H9 (cell line): ENCODE results near the gene SHPK. TPM values are rescaled to one million over a fixed set of nuclear protein-coding genes. Genes with fewer than 3 reads are reported as not detected.
A peak's percentile ranks its signal among the peaks of the same experiment; 100 is the strongest.

Source experiments
- DNase-seq: peaks from one replicate; pipeline ENCODE4 v3.0.0-alpha.2; 2017
- H2AFZ ChIP-seq: one replicate; pipeline ENCODE4 v1.6.1; 2013; ENCODE audit warnings: mild to moderate bottlenecking, low read length, control low read depth, moderate library complexity
- H2AK5ac ChIP-seq: 2 replicates; pipeline ENCODE4 v1.6.1; 2013; ENCODE audit warnings: low read length, control low read depth, mixed read lengths; ENCODE audit not compliant: insufficient read length
- H2BK120ac ChIP-seq: one replicate; pipeline ENCODE4 v1.6.1; 2013; ENCODE audit warnings: low read depth, mild to moderate bottlenecking, low read length, control low read depth, inconsistent platforms; ENCODE audit not compliant: poor library complexity, severe bottlenecking
- H2BK12ac ChIP-seq: 2 replicates; pipeline ENCODE4 v1.6.1; 2013; ENCODE audit warnings: low read length, control low read depth, mixed read lengths, low read depth; ENCODE audit not compliant: insufficient read length
- H2BK15ac ChIP-seq: 2 replicates; pipeline ENCODE4 v1.6.1; 2013; ENCODE audit warnings: low read depth, low read length, control low read depth
- H2BK20ac ChIP-seq: one replicate; pipeline ENCODE4 v1.6.1; 2013; ENCODE audit warnings: low read depth, mild to moderate bottlenecking, low read length, control low read depth, inconsistent platforms; ENCODE audit not compliant: poor library complexity, severe bottlenecking
- H2BK5ac ChIP-seq: 2 replicates; pipeline ENCODE4 v1.6.1; 2013; ENCODE audit warnings: low read length, control low read depth, mixed read lengths; ENCODE audit not compliant: insufficient read length
- H3K14ac ChIP-seq: 2 replicates; pipeline ENCODE4 v1.6.1; 2013; ENCODE audit warnings: low read length, control low read depth; ENCODE audit not compliant: insufficient read depth
- H3K18ac ChIP-seq: 2 replicates; pipeline ENCODE4 v1.6.1; 2013; ENCODE audit warnings: low read depth, mild to moderate bottlenecking, mixed read lengths, low read length, control low read depth; ENCODE audit not compliant: insufficient read length
- H3K23ac ChIP-seq: 2 replicates; pipeline ENCODE4 v1.6.1; 2013; ENCODE audit warnings: low read length, control low read depth, mixed read lengths, low read depth; ENCODE audit not compliant: insufficient read length
- H3K23me2 ChIP-seq: 2 replicates; pipeline ENCODE4 v1.6.1; 2013; ENCODE audit warnings: low read depth, mild to moderate bottlenecking, mixed read lengths, low read length, control low read depth; ENCODE audit not compliant: insufficient read length, poor library complexity, severe bottlenecking
- H3K27ac ChIP-seq: 2 replicates; pipeline ENCODE4 v1.5.1; 2013; ENCODE audit warnings: low read length, control low read depth, mixed read lengths, low read depth; ENCODE audit not compliant: insufficient read length
- H3K27me3 ChIP-seq: 2 replicates; pipeline ENCODE4 v1.6.1; 2013; ENCODE audit warnings: low read length, control low read depth, inconsistent platforms; ENCODE audit not compliant: insufficient read depth
- H3K4ac ChIP-seq: 2 replicates; pipeline ENCODE4 v1.6.1; 2013; ENCODE audit warnings: low read depth, mild to moderate bottlenecking, control low read depth, inconsistent platforms, low read length, moderate library complexity
- H3K4me1 ChIP-seq: 2 replicates; pipeline ENCODE4 v1.6.1; 2013; ENCODE audit warnings: low read length, control low read depth, inconsistent platforms; ENCODE audit not compliant: insufficient read depth
- H3K4me2 ChIP-seq: 2 replicates; pipeline ENCODE4 v1.6.1; 2013; ENCODE audit warnings: low read length, control low read depth, mixed read lengths; ENCODE audit not compliant: insufficient read length, insufficient read depth
- H3K56ac ChIP-seq: 2 replicates; pipeline ENCODE4 v1.6.1; 2013; ENCODE audit warnings: low read depth, mild to moderate bottlenecking, mixed read lengths, low read length, control low read depth; ENCODE audit not compliant: insufficient read length
- H3K79me1 ChIP-seq: 2 replicates; pipeline ENCODE4 v1.6.1; 2013; ENCODE audit warnings: low read depth, mild to moderate bottlenecking, moderate library complexity, low read length, control low read depth, inconsistent platforms; ENCODE audit not compliant: insufficient read depth, poor library complexity, severe bottlenecking
- H3K79me2 ChIP-seq: 2 replicates; pipeline ENCODE4 v1.6.1; 2013; ENCODE audit warnings: low read length, control low read depth, inconsistent platforms; ENCODE audit not compliant: insufficient read depth
- H3K9ac ChIP-seq: 2 replicates; pipeline ENCODE4 v1.6.1; 2013; ENCODE audit warnings: low read length, control low read depth, mixed read lengths; ENCODE audit not compliant: insufficient read length; ENCODE audit errors: extremely low read depth
- H3K9me3 ChIP-seq: one replicate; pipeline ENCODE4 v1.6.1; 2013; ENCODE audit warnings: low read depth, low read length, inconsistent platforms; ENCODE audit not compliant: control insufficient read depth
- H3T11ph ChIP-seq: one replicate; pipeline ENCODE4 v1.6.1; 2013; ENCODE audit warnings: mild to moderate bottlenecking, low read length, control low read depth, inconsistent platforms
- H4K20me1 ChIP-seq: one replicate; pipeline ENCODE4 v1.6.1; 2013; ENCODE audit not compliant: control insufficient read depth, insufficient read length, insufficient read depth
- H4K5ac ChIP-seq: 2 replicates; pipeline ENCODE4 v1.6.1; 2013; ENCODE audit warnings: low read depth, mild to moderate bottlenecking, mixed read lengths, low read length, control low read depth; ENCODE audit not compliant: insufficient read length
- H4K8ac ChIP-seq: replicated peaks from 2 replicates; pipeline ENCODE4 v1.6.1; 2013; ENCODE audit warnings: low read length, control low read depth, mixed read lengths, low read depth; ENCODE audit not compliant: insufficient read length
- H4K91ac ChIP-seq: 2 replicates; pipeline ENCODE4 v1.6.1; 2013; ENCODE audit warnings: low read depth, mild to moderate bottlenecking, moderate library complexity, mixed read lengths, low read length, control low read depth; ENCODE audit not compliant: insufficient read length
- H3K27ac Mint-ChIP-seq, 3 experiments: 2 replicates in 2 of 3; 3 replicates in 1 of 3; pipeline ENCODE4 v1.8.0; 2020 to 2021; ENCODE audit warnings: mixed read lengths in 3 of 3, mild to moderate bottlenecking in 1 of 3, moderate library complexity in 1 of 3
- H3K27me3 Mint-ChIP-seq: 2 replicates; pipeline ENCODE4 v1.8.0; 2021; ENCODE audit warnings: low read depth, mild to moderate bottlenecking, moderate library complexity, mixed read lengths
- H3K36me3 Mint-ChIP-seq, 3 experiments: 2 replicates in 2 of 3; 3 replicates in 1 of 3; pipeline ENCODE4 v1.8.0; 2020 to 2021; ENCODE audit warnings: low read depth in 3 of 3, mixed read lengths in 3 of 3; ENCODE audit not compliant: insufficient read depth in 1 of 3
- H3K4me1 Mint-ChIP-seq, 2 experiments: 2 replicates each; pipeline ENCODE4 v1.8.0; 2020; ENCODE audit warnings: mixed read lengths in 2 of 2
- H3K4me3 Mint-ChIP-seq, 2 experiments: 2 replicates in 1 of 2; 3 replicates in 1 of 2; pipeline ENCODE4 v1.8.0; 2020 to 2021; ENCODE audit warnings: mild to moderate bottlenecking in 2 of 2, mixed read lengths in 2 of 2, moderate library complexity in 1 of 2
- H3K9me3 Mint-ChIP-seq, 2 experiments: 2 replicates in 1 of 2; 3 replicates in 1 of 2; pipeline ENCODE4 v1.8.0; 2020; ENCODE audit warnings: mild to moderate bottlenecking in 2 of 2, mixed read lengths in 2 of 2, moderate library complexity in 1 of 2
- WGBS: extraction: QIAGEN DNeasy Blood & Tissue Kit; methylation state at CpG from one replicate; pipeline ENCODE4 v1.1.7; 2013; ENCODE audit warnings: missing lambda C conversion rate, low lambda C conversion rate, mixed read lengths; ENCODE audit not compliant: insufficient read length; ENCODE audit errors: extremely low coverage; 5-methylcytosine and 5-hydroxymethylcytosine counted together
- total RNA-seq: library from RNA; stranded (reverse); gene quantifications from 2 replicates; pipeline ENCODE4 v1.2.1, GENCODE V29; 2021
- TF ChIP-seq, protein P1 (sequence below): fragments of 200-600 bp; sonication (generic); conservative IDR thresholded peaks from 3 replicates; pipeline ENCODE4 v1.8.0; 2021; ENCODE audit warnings: antibody characterized with exemption, mild to moderate bottlenecking

SHPK gene
- total RNA-seq, 1 experiment from 2014 or later = 27.0 TPM

DNA sequence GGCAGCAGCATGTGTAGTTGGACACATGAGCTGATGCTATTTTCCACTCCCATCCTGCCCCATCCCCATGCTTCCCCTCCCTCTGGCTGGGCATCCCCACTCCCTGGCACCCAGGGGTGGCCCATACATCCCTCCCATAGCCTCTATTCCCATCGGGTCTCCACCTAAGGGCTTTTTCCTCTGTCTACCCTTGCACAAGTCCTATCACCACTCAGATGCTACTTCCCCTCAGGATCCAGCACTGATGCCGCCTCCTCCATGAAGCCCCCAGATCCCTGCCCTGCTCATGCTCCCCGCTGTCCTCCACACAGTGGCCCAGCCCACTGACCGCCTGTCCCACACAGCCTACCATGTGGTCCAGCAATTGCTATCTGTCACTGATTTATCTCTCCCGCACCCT lies 42.7 kb downstream of the SHPK start:
- H3K9me3 Mint-ChIP-seq = no peaks in the 10 kb centered on the region
- H3K4me1 ChIP-seq = no peaks in the 10 kb centered on the region
- H3K4me2 ChIP-seq = no peak overlapping the region
- H3K56ac ChIP-seq = no peak overlapping the region
- no peak overlapping the region for H4K8ac ChIP-seq
- H2BK120ac ChIP-seq = no peak overlapping the region
- no peaks in the 10 kb centered on the region for H3K9me3 ChIP-seq
- no peaks in the 10 kb centered on the region for H3K79me2 ChIP-seq
- H3T11ph ChIP-seq = no peak overlapping the region
- no peak for DNase-seq
- H3K79me1 ChIP-seq = no peaks in the 10 kb centered on the region
- TF ChIP-seq, protein P1, sequence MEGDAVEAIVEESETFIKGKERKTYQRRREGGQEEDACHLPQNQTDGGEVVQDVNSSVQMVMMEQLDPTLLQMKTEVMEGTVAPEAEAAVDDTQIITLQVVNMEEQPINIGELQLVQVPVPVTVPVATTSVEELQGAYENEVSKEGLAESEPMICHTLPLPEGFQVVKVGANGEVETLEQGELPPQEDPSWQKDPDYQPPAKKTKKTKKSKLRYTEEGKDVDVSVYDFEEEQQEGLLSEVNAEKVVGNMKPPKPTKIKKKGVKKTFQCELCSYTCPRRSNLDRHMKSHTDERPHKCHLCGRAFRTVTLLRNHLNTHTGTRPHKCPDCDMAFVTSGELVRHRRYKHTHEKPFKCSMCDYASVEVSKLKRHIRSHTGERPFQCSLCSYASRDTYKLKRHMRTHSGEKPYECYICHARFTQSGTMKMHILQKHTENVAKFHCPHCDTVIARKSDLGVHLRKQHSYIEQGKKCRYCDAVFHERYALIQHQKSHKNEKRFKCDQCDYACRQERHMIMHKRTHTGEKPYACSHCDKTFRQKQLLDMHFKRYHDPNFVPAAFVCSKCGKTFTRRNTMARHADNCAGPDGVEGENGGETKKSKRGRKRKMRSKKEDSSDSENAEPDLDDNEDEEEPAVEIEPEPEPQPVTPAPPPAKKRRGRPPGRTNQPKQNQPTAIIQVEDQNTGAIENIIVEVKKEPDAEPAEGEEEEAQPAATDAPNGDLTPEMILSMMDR = no peak
- no peak overlapping the region for H2BK12ac ChIP-seq
- H2AK5ac ChIP-seq = no peak overlapping the region
- no peak overlapping the region for H3K4ac ChIP-seq
- peaks cover 2% of the 10 kb centered on the region in 2 experiments; a peak in 3 of 4 replicates for H3K4me1 Mint-ChIP-seq
- no peaks in the 10 kb centered on the region for H3K23me2 ChIP-seq
- H4K91ac ChIP-seq = no peak overlapping the region
- no peak overlapping the region for H3K4me3 Mint-ChIP-seq
- WGBS = no CpG with 5 or more reads among the region's 5 CpGs
- H2BK15ac ChIP-seq = no peak overlapping the region
- no peak overlapping the region for H3K14ac ChIP-seq
- H4K5ac ChIP-seq = no peak overlapping the region
- peak overlapping the region in 1 of 3 experiments; percentile 90; a peak in 1 of 7 replicates for H3K27ac Mint-ChIP-seq
- H3K27me3 ChIP-seq = no peaks in the 10 kb centered on the region
- H3K18ac ChIP-seq = no peak overlapping the region
- no peak overlapping the region for H2AFZ ChIP-seq
- no peaks in the 10 kb centered on the region for H4K20me1 ChIP-seq
- no peak overlapping the region for H2BK20ac ChIP-seq
- no peak overlapping the region for H3K23ac ChIP-seq
- peaks cover 9 to 26% (median 20%) of the 10 kb centered on the region in 3 experiments for H3K36me3 Mint-ChIP-seq
- H2BK5ac ChIP-seq = no peak overlapping the region
- H3K9ac ChIP-seq = no peak overlapping the region
- no peaks in the 10 kb centered on the region for H3K27me3 Mint-ChIP-seq
- H3K27ac ChIP-seq = no peak overlapping the region
